Midbrain (tissue), 1 donor: ENCODE results near the gene POLH.
A peak's percentile ranks its signal among the peaks of the same experiment; 100 is the strongest.
"Not testable (repeated sequence)": the region's sequence is repeated elsewhere in the genome, so short reads cannot be mapped to it uniquely, and the experiment has no call there.

ENCODE experiments used
- DNase-seq: peaks from one replicate; lab custom pipeline; 2025; lab: John Stamatoyannopoulos, UW

Gene POLH

GRCh38 chr6:43630980-43631619 is 55.1 kb downstream of the POLH start:
- DNase-seq, result no peak

GRCh38 chr6:43633002-43633401 is 57.0 kb downstream of the POLH start:
- DNase-seq, result not testable (repeated sequence)

GRCh38 chr6:43634702-43635303 is 58.8 kb downstream of the POLH start:
- no peak for DNase-seq

GRCh38 chr6:43635387-43636307 is 59.7 kb downstream of the POLH start, which contains the start of gene MAD2L1BP:
Gene MAD2L1BP (plus strand): TSS chr6:43635840. CDS start chr6:43635876, 36 bp downstream.
- peak; percentile 88 for DNase-seq

GRCh38 chr6:43636308-43636659 is 60.3 kb downstream of the POLH start:
- DNase-seq, result no peak

- no peak for DNase-seq
Observed at GRCh38 chr6:43639984-43640800, 64.2 kb downstream of the POLH start.

GRCh38 chr6:43644940-43645612 is 69.1 kb downstream of the POLH start, which contains the start of gene RSPH9:
Gene RSPH9 (plus strand): TSS chr6:43645036. CDS start chr6:43645099, 63 bp downstream.
- DNase-seq, result no peak

GRCh38 chr6:43645613-43645964 is 69.6 kb downstream of the POLH start:
- DNase-seq, result no peak

- DNase-seq, result no peak
Observed at GRCh38 chr6:43647613-43648012, 71.6 kb downstream of the POLH start.

- no peak for DNase-seq
Observed at GRCh38 chr6:43648248-43648647, 72.3 kb downstream of the POLH start.

GRCh38 chr6:43652822-43653221 is 76.8 kb downstream of the POLH start:
- DNase-seq, result not testable (repeated sequence)

GRCh38 chr6:43657221-43657802 is 81.3 kb downstream of the POLH start:
- no peak for DNase-seq

GRCh38 chr6:43658161-43658560 is 82.2 kb downstream of the POLH start:
- no peak for DNase-seq

GRCh38 chr6:43662948-43663347 is 87.0 kb downstream of the POLH start:
- DNase-seq, result not testable (repeated sequence)
